H9 (cell line): ENCODE measurements around the gene ATAD5. TPM values are rescaled to one million over a fixed set of nuclear protein-coding genes. Genes with fewer than 3 reads are reported as not detected.

Experiments
- DNase-seq: peaks from one replicate; pipeline ENCODE4 v3.0.0-alpha.2; 2017
- H2AFZ ChIP-seq: one replicate; pipeline ENCODE4 v1.6.1; 2013; ENCODE audit warnings: mild to moderate bottlenecking, low read length, control low read depth, moderate library complexity
- H2AK5ac ChIP-seq: 2 replicates; pipeline ENCODE4 v1.6.1; 2013; ENCODE audit warnings: low read length, control low read depth, mixed read lengths; ENCODE audit not compliant: insufficient read length
- H2BK120ac ChIP-seq: one replicate; pipeline ENCODE4 v1.6.1; 2013; ENCODE audit warnings: low read depth, mild to moderate bottlenecking, low read length, control low read depth, inconsistent platforms; ENCODE audit not compliant: poor library complexity, severe bottlenecking
- H2BK12ac ChIP-seq: 2 replicates; pipeline ENCODE4 v1.6.1; 2013; ENCODE audit warnings: low read length, control low read depth, mixed read lengths, low read depth; ENCODE audit not compliant: insufficient read length
- H2BK15ac ChIP-seq: 2 replicates; pipeline ENCODE4 v1.6.1; 2013; ENCODE audit warnings: low read depth, low read length, control low read depth
- H2BK20ac ChIP-seq: one replicate; pipeline ENCODE4 v1.6.1; 2013; ENCODE audit warnings: low read depth, mild to moderate bottlenecking, low read length, control low read depth, inconsistent platforms; ENCODE audit not compliant: poor library complexity, severe bottlenecking
- H2BK5ac ChIP-seq: 2 replicates; pipeline ENCODE4 v1.6.1; 2013; ENCODE audit warnings: low read length, control low read depth, mixed read lengths; ENCODE audit not compliant: insufficient read length
- H3K14ac ChIP-seq: 2 replicates; pipeline ENCODE4 v1.6.1; 2013; ENCODE audit warnings: low read length, control low read depth; ENCODE audit not compliant: insufficient read depth
- H3K18ac ChIP-seq: 2 replicates; pipeline ENCODE4 v1.6.1; 2013; ENCODE audit warnings: low read depth, mild to moderate bottlenecking, mixed read lengths, low read length, control low read depth; ENCODE audit not compliant: insufficient read length
- H3K23ac ChIP-seq: 2 replicates; pipeline ENCODE4 v1.6.1; 2013; ENCODE audit warnings: low read length, control low read depth, mixed read lengths, low read depth; ENCODE audit not compliant: insufficient read length
- H3K23me2 ChIP-seq: 2 replicates; pipeline ENCODE4 v1.6.1; 2013; ENCODE audit warnings: low read depth, mild to moderate bottlenecking, mixed read lengths, low read length, control low read depth; ENCODE audit not compliant: insufficient read length, poor library complexity, severe bottlenecking
- H3K27ac ChIP-seq: 2 replicates; pipeline ENCODE4 v1.5.1; 2013; ENCODE audit warnings: low read length, control low read depth, mixed read lengths, low read depth; ENCODE audit not compliant: insufficient read length
- H3K27me3 ChIP-seq: 2 replicates; pipeline ENCODE4 v1.6.1; 2013; ENCODE audit warnings: low read length, control low read depth, inconsistent platforms; ENCODE audit not compliant: insufficient read depth
- H3K4ac ChIP-seq: 2 replicates; pipeline ENCODE4 v1.6.1; 2013; ENCODE audit warnings: low read depth, mild to moderate bottlenecking, control low read depth, inconsistent platforms, low read length, moderate library complexity
- H3K4me1 ChIP-seq: 2 replicates; pipeline ENCODE4 v1.6.1; 2013; ENCODE audit warnings: low read length, control low read depth, inconsistent platforms; ENCODE audit not compliant: insufficient read depth
- H3K4me2 ChIP-seq: 2 replicates; pipeline ENCODE4 v1.6.1; 2013; ENCODE audit warnings: low read length, control low read depth, mixed read lengths; ENCODE audit not compliant: insufficient read length, insufficient read depth
- H3K56ac ChIP-seq: 2 replicates; pipeline ENCODE4 v1.6.1; 2013; ENCODE audit warnings: low read depth, mild to moderate bottlenecking, mixed read lengths, low read length, control low read depth; ENCODE audit not compliant: insufficient read length
- H3K79me1 ChIP-seq: 2 replicates; pipeline ENCODE4 v1.6.1; 2013; ENCODE audit warnings: low read depth, mild to moderate bottlenecking, moderate library complexity, low read length, control low read depth, inconsistent platforms; ENCODE audit not compliant: insufficient read depth, poor library complexity, severe bottlenecking
- H3K79me2 ChIP-seq: 2 replicates; pipeline ENCODE4 v1.6.1; 2013; ENCODE audit warnings: low read length, control low read depth, inconsistent platforms; ENCODE audit not compliant: insufficient read depth
- H3K9ac ChIP-seq: 2 replicates; pipeline ENCODE4 v1.6.1; 2013; ENCODE audit warnings: low read length, control low read depth, mixed read lengths; ENCODE audit not compliant: insufficient read length; ENCODE audit errors: extremely low read depth
- H3K9me3 ChIP-seq: one replicate; pipeline ENCODE4 v1.6.1; 2013; ENCODE audit warnings: low read depth, low read length, inconsistent platforms; ENCODE audit not compliant: control insufficient read depth
- H3T11ph ChIP-seq: one replicate; pipeline ENCODE4 v1.6.1; 2013; ENCODE audit warnings: mild to moderate bottlenecking, low read length, control low read depth, inconsistent platforms
- H4K20me1 ChIP-seq: one replicate; pipeline ENCODE4 v1.6.1; 2013; ENCODE audit not compliant: control insufficient read depth, insufficient read length, insufficient read depth
- H4K5ac ChIP-seq: 2 replicates; pipeline ENCODE4 v1.6.1; 2013; ENCODE audit warnings: low read depth, mild to moderate bottlenecking, mixed read lengths, low read length, control low read depth; ENCODE audit not compliant: insufficient read length
- H4K8ac ChIP-seq: replicated peaks from 2 replicates; pipeline ENCODE4 v1.6.1; 2013; ENCODE audit warnings: low read length, control low read depth, mixed read lengths, low read depth; ENCODE audit not compliant: insufficient read length
- H4K91ac ChIP-seq: 2 replicates; pipeline ENCODE4 v1.6.1; 2013; ENCODE audit warnings: low read depth, mild to moderate bottlenecking, moderate library complexity, mixed read lengths, low read length, control low read depth; ENCODE audit not compliant: insufficient read length
- H3K27ac Mint-ChIP-seq, 3 experiments: 2 replicates in 2 of 3; 3 replicates in 1 of 3; pipeline ENCODE4 v1.8.0; 2020 to 2021; ENCODE audit warnings: mixed read lengths in 3 of 3, mild to moderate bottlenecking in 1 of 3, moderate library complexity in 1 of 3
- H3K27me3 Mint-ChIP-seq: 2 replicates; pipeline ENCODE4 v1.8.0; 2021; ENCODE audit warnings: low read depth, mild to moderate bottlenecking, moderate library complexity, mixed read lengths
- H3K36me3 Mint-ChIP-seq, 3 experiments: 2 replicates in 2 of 3; 3 replicates in 1 of 3; pipeline ENCODE4 v1.8.0; 2020 to 2021; ENCODE audit warnings: low read depth in 3 of 3, mixed read lengths in 3 of 3; ENCODE audit not compliant: insufficient read depth in 1 of 3
- H3K4me1 Mint-ChIP-seq, 2 experiments: 2 replicates each; pipeline ENCODE4 v1.8.0; 2020; ENCODE audit warnings: mixed read lengths in 2 of 2
- H3K4me3 Mint-ChIP-seq, 2 experiments: 2 replicates in 1 of 2; 3 replicates in 1 of 2; pipeline ENCODE4 v1.8.0; 2020 to 2021; ENCODE audit warnings: mild to moderate bottlenecking in 2 of 2, mixed read lengths in 2 of 2, moderate library complexity in 1 of 2
- H3K9me3 Mint-ChIP-seq, 2 experiments: 2 replicates in 1 of 2; 3 replicates in 1 of 2; pipeline ENCODE4 v1.8.0; 2020; ENCODE audit warnings: mild to moderate bottlenecking in 2 of 2, mixed read lengths in 2 of 2, moderate library complexity in 1 of 2
- CTCF ChIP-seq: fragments of 200-600 bp; sonication (generic); conservative IDR thresholded peaks from 3 replicates; pipeline ENCODE4 v1.8.0; 2021; ENCODE audit warnings: antibody characterized with exemption, mild to moderate bottlenecking
- WGBS: extraction: QIAGEN DNeasy Blood & Tissue Kit; methylation state at CpG from one replicate; pipeline ENCODE4 v1.1.7; 2013; ENCODE audit warnings: missing lambda C conversion rate, low lambda C conversion rate, mixed read lengths; ENCODE audit not compliant: insufficient read length; ENCODE audit errors: extremely low coverage; 5-methylcytosine and 5-hydroxymethylcytosine counted together
- total RNA-seq: library from RNA; stranded (reverse); gene quantifications from 2 replicates; pipeline ENCODE4 v1.2.1, GENCODE V29; 2021

ATAD5 gene
- total RNA-seq, 1 experiment from 2014 or later = 27.0 TPM

- H4K91ac ChIP-seq = no peak overlapping the region
- no peak overlapping the region for H3K56ac ChIP-seq
- no peak overlapping the region for H2BK15ac ChIP-seq
- no peaks in the 10 kb centered on the region for H3K79me2 ChIP-seq
- Mint-ChIP-seq H3K4me1 (peaks cover 20 to 22% of the 10 kb centered on the region in 2 experiments), H3K36me3 (no peaks in the 10 kb centered on the region; a peak in 1 of 7 replicates), H3K27me3 (peaks cover 65% of the 10 kb centered on the region), H3K9me3 (0 out of 5 replicates have a peak, but pooled peaks cover 0 to 2% of the 10 kb centered on the region in 2 experiments), H3K27ac (no peak overlapping the region), H3K4me3 (no peak overlapping the region; a peak in 1 of 5 replicates)
- no peak overlapping the region for H3K4me2 ChIP-seq
- TF ChIP-seq CTCF = peak; percentile 34; the same call in 2 of the 3 replicates
- no peak for DNase-seq
- peaks cover 21% of the 10 kb centered on the region; the same call in 1 of the 2 replicates for H3K27me3 ChIP-seq
- no peak overlapping the region for H2AK5ac ChIP-seq
- no peaks in the 10 kb centered on the region for H4K20me1 ChIP-seq
- no peak overlapping the region for H3K14ac ChIP-seq
- H2BK5ac ChIP-seq = no peak overlapping the region
- no peak overlapping the region for H4K5ac ChIP-seq
- no peak overlapping the region for H2BK20ac ChIP-seq
- no peak overlapping the region for H3K4ac ChIP-seq
- H3T11ph ChIP-seq = no peak overlapping the region
- H3K9ac ChIP-seq = no peak overlapping the region
- H3K27ac ChIP-seq = no peak overlapping the region
- no peak overlapping the region for H2BK12ac ChIP-seq
- no peaks in the 10 kb centered on the region for H3K9me3 ChIP-seq
- WGBS = no CpG with 5 or more reads among the region's 2 CpGs
- no peak overlapping the region for H2AFZ ChIP-seq
- H4K8ac ChIP-seq = no peak overlapping the region
- no peaks in the 10 kb centered on the region for H3K79me1 ChIP-seq
- no peak overlapping the region for H2BK120ac ChIP-seq
- H3K18ac ChIP-seq = no peak overlapping the region
- H3K4me1 ChIP-seq = peaks cover 2% of the 10 kb centered on the region; the same call in 1 of the 2 replicates
- H3K23ac ChIP-seq = no peak overlapping the region
- H3K23me2 ChIP-seq = peaks cover 10% of the 10 kb centered on the region
Observed at GRCh38 chr17:30924341-30924740, 92.6 kb downstream of the ATAD5 start.
